ENCODE data around the gene TPP1. TPM values are rescaled to one million over a fixed set of nuclear protein-coding genes. Genes with fewer than 3 reads are reported as not detected.

TPP1 gene
- total and polyA plus RNA-seq, 2 experiments from 2014 or later = 68.4 to 185 TPM

- Histone ChIP-seq H3K4me1 (ENCODE audit: insufficient read depth) (peaks cover 4% of the 10 kb centered on the region), H3K27me3 (no peaks in the 10 kb centered on the region), H3K27ac (no peak overlapping the region), H4K20me1 (ENCODE audit: insufficient read depth, poor library complexity, severe bottlenecking) (no peaks in the 10 kb centered on the region), H2AFZ (no peak overlapping the region), H3K4me2 (no peak overlapping the region), H3K9me3 (ENCODE audit: low read depth) (no peaks in the 10 kb centered on the region), H3K79me2 (peaks cover 24% of the 10 kb centered on the region), H3K4me3 (no peak overlapping the region), H3K9me2 (replicated peaks; ENCODE audit: insufficient read depth) (no peaks in the 10 kb centered on the region), H3K36me3 (replicated peaks; ENCODE audit: insufficient read depth, low read depth) (no peaks in the 10 kb centered on the region)
- DNase-seq (ENCODE audit: low spot score) = no peak
- 79% methylated on average over 5 of the region's 5 CpGs for WGBS (ENCODE audit: low lambda C conversion rate, missing lambda C conversion rate)
- TF ChIP-seq CTCF (IDR thresholded peaks at IDR 0.05; ENCODE audit: poor library complexity) = no peak
- TF ChIP-seq EZH2phosphoT487 (IDR thresholded peaks at IDR 0.05; ENCODE audit: low read depth, severe bottlenecking, unreplicated experiment) = no peak
- TF ChIP-seq EZH2 (IDR thresholded peaks at IDR 0.05; ENCODE audit: borderline replicate concordance) = no peak
These were observed 22.9 kb downstream of the TPP1 start for GRCh38 chr11:6596239-6596877.

- Histone ChIP-seq H3K4me1 (ENCODE audit: insufficient read depth) (peaks cover 4% of the 10 kb centered on the region), H3K4me2 (no peak overlapping the region), H3K4me3 (no peak overlapping the region), H2AFZ (no peak overlapping the region), H3K27ac (no peak overlapping the region), H4K20me1 (ENCODE audit: insufficient read depth, poor library complexity, severe bottlenecking) (no peaks in the 10 kb centered on the region), H3K36me3 (replicated peaks; ENCODE audit: insufficient read depth, low read depth) (no peaks in the 10 kb centered on the region), H3K27me3 (no peaks in the 10 kb centered on the region), H3K79me2 (peaks cover 5% of the 10 kb centered on the region), H3K9me2 (replicated peaks; ENCODE audit: insufficient read depth) (no peaks in the 10 kb centered on the region), H3K9me3 (ENCODE audit: low read depth) (no peaks in the 10 kb centered on the region)
- DNase-seq (ENCODE audit: low spot score) = no peak
- 84% methylated on average over 3 of the region's 3 CpGs for WGBS (ENCODE audit: low lambda C conversion rate, missing lambda C conversion rate)
- TF ChIP-seq EZH2 (IDR thresholded peaks at IDR 0.05; ENCODE audit: borderline replicate concordance) (no peak), EZH2phosphoT487 (IDR thresholded peaks at IDR 0.05; ENCODE audit: low read depth, severe bottlenecking, unreplicated experiment) (no peak), CTCF (IDR thresholded peaks at IDR 0.05; ENCODE audit: poor library complexity) (no peak)
These were observed 25.0 kb downstream of the TPP1 start for GRCh38 chr11:6594142-6594768.

- no peaks in the 10 kb centered on the region for H3K79me2 ChIP-seq
These were observed 31.2 kb downstream of the TPP1 start for GRCh38 chr11:6588018-6588417.

More at GRCh38 chr11:6588018-6588417, 31.2 kb downstream of the TPP1 start:
- no peak overlapping the region for H2AFZ ChIP-seq
- H3K27ac ChIP-seq = no peak overlapping the region
- H3K4me2 ChIP-seq = no peak overlapping the region
- no peak overlapping the region for H3K4me3 ChIP-seq
- WGBS (ENCODE audit: low lambda C conversion rate, missing lambda C conversion rate) = 86% methylated on average over 1 of the region's 1 CpG
- no peak for DNase-seq (ENCODE audit: low spot score)
- H3K36me3 ChIP-seq (replicated peaks; ENCODE audit: insufficient read depth, low read depth) = no peaks in the 10 kb centered on the region
- H3K27me3 ChIP-seq = no peaks in the 10 kb centered on the region
- no peaks in the 10 kb centered on the region for H4K20me1 ChIP-seq (ENCODE audit: insufficient read depth, poor library complexity, severe bottlenecking)
- TF ChIP-seq EZH2phosphoT487 (IDR thresholded peaks at IDR 0.05; ENCODE audit: low read depth, severe bottlenecking, unreplicated experiment) (no peak), EZH2 (IDR thresholded peaks at IDR 0.05; ENCODE audit: borderline replicate concordance) (no peak), CTCF (IDR thresholded peaks at IDR 0.05; ENCODE audit: poor library complexity) (no peak)
- H3K9me2 ChIP-seq (replicated peaks; ENCODE audit: insufficient read depth) = no peaks in the 10 kb centered on the region
- H3K4me1 ChIP-seq (ENCODE audit: insufficient read depth) = no peaks in the 10 kb centered on the region
- H3K9me3 ChIP-seq (ENCODE audit: low read depth) = peaks cover 10% of the 10 kb centered on the region
